Activated CD8-positive, alpha-beta memory T cell treated with anti-CD3 and anti-CD28 coated beads for 1 hour (primary cell): ENCODE results near the gene ATP6V1D.
"Not testable (repeated sequence)": the region's sequence is repeated elsewhere in the genome, so short reads cannot be mapped to it uniquely, and the experiment has no call there.

Experiments
- DNase-seq, 2 donors: peaks; one replicate each; pipeline ENCODE4 v3.0.0-alpha.2; 2020; ENCODE audit warnings: low read depth in 1 of 2; ENCODE audit errors: extremely low read depth in 1 of 2

The ATP6V1D gene

DNA sequence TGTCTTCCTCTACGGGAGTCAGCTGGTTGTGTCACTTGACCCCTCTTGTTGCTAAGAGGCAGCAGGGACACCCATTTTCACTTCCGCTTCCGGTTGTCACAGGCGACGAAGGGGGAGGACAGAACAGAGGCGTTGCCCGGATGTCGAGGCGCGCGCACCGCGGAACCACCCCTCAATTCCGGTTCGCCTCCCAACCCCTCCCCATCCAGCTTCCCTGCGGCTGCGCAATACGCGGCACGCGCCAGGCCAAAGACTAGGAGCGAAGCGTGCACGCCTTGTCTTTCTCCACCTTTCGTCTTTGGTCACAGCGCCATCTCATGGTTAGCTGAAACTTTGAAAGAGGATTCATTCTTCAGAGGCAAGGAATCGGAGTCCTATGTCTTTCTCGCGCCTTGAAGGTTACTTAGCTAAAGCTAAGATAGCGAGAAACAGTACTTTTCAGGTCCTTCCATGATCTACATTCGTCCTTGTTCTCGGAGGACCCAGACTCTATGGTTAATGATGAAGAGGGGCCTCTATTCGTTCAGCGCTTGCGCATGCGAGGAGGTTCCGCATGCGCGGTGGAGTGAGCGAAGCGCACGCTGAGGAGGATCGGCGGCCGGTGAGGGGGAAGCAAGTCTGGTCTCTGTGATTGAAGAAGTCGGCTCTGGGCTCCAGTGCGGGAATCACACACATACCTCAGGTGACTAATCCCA is at the start of gene ATP6V1D, which contains the start of gene EIF2S1:
Gene ATP6V1D (minus strand): TSS at position 30 of the 695 bp plus-strand sequence. CDS start 106 bp downstream, outside the sequence.
Gene EIF2S1 (plus strand): TSS at position 554 of the 695 bp plus-strand sequence. CDS start 4,440 bp downstream, outside the sequence.
- DNase-seq = peak; percentile 97 to 99

DNA sequence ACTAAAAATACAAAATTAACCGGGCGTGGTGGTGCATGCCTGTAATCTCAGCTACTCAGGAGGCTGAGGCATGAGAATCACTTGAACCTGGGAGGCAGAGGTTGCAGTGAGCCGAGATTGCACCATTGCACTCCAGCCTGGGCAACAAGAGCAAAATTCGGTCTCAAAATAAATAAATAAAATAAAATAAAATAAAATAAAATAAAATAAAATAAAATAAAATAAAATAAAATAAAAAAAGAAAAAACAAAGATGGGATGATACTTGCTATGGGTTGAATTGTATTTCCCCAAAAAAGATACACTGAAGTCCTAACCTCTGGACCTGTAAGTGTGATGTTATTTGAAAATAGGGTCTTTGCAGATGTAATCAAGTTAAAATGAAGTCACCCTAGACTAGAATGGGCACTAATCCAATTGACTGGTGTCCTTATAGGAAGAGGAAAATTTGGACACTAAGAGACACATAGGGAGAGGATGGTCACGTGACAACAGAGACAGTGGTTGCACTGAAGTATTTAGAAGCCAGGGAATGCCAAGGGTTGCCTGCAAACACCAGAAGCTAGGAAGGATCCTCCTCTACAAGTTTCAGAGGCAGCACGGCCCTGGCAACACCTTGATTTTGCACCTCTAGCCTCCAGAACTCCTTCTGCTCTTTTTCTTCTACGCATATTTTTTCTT is 48.7 kb upstream of the ATP6V1D start:
- DNase-seq = not testable (repeated sequence)

DNA sequence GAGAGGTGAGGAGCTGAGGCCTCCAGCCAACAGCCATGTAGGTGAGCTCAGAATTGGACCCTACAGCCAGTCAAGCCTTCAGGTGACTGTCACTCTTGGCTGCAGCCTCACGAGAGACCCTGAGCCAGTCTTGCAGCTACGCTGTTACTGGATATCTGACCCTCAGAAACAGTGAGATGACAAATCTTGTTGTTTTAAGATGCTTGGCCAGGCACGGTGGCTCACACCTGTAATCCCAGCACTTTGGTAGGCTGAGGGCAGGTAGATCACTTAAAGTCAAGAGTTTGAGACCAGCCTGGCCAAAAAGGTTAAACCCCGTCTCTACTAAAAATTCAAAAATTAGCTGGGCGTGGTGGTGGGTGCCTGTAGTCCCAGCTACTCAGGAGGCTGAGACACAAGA is 46.2 kb upstream of the ATP6V1D start:
- DNase-seq = no peak

DNA sequence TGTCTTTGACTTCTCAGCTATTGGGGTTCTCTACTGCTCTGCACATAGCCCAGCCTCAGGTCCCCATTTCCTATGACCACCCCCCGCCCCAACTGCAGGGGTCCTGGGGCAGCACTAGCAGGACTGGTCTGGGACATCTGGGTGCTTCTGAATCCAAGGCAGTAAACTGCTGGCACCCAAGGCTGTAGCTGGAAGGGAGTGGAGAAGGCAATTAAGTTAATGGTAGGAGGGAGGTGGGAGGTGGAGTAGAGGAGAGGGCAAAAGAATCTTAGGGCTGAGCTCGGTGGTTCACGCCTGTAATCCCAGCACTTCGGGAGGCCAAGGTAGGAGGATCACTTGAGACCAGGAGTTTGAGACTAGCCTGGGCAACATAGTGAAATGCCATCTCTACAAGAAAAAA is 40.8 kb upstream of the ATP6V1D start:
- DNase-seq = no peak

DNA sequence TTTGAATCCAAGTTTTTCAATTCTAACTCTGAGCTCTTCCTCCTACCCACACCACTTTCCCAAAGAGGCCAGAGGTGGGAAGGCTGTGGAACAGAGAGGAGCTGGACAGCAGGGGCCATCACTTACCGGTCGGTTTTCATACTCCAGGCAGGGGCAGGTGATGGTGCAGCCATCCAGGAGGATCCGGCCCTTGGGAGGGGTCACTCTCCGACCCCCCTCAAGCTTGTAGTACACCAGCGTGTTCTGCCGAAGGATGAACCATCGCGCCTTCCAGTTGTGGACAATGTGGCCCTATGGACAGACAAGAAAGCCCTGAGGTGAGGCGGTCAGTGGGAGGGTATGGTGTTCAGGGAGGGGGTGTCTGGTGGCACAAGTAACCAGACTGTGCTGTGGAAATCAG is 37.9 kb upstream of the ATP6V1D start:
- no peak for DNase-seq

DNA sequence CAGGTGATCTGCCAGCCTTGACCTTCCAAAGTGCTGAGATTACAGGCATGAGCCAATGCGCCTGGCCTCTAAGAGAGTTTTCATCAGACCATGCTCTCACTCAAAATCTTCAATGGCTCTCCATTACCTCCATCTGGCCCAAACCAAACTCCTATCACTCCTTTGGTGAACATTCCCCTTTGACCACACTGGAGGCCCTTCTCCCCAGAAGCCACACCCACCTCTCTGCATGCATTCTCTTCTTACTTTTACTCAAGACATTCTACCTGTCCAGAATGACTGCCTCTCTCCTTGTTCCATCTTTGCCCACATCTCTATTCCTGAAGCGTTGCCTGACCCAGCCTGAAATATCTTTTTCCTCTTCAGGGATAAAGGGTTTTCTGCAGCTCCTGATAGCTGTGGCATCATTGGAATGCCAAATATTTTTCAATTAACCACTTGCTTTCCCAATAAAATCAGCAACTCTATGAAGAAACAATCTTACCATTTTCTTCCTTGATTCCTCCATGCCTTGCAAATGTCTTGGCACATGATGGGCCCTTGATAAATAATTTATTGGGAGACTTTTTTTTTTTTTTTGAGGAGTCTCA is 36.9 kb upstream of the ATP6V1D start:
- DNase-seq = no peak

DNA sequence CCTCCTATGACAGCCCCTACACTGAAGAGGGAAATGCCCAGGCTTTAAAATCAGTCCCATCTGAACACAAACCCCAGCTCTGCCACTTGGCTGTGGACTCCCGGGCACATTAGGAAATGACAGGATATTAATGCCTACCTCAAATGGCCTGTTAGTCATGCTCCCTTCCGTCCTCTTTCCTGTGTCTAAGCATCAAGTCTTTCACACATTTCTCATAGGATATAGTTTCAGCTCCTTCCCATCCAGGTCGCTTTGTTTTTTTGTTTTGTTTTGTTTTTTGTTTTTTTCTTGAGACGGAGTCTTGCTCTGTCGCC is 36.2 kb upstream of the ATP6V1D start:
- DNase-seq = no peak

DNA sequence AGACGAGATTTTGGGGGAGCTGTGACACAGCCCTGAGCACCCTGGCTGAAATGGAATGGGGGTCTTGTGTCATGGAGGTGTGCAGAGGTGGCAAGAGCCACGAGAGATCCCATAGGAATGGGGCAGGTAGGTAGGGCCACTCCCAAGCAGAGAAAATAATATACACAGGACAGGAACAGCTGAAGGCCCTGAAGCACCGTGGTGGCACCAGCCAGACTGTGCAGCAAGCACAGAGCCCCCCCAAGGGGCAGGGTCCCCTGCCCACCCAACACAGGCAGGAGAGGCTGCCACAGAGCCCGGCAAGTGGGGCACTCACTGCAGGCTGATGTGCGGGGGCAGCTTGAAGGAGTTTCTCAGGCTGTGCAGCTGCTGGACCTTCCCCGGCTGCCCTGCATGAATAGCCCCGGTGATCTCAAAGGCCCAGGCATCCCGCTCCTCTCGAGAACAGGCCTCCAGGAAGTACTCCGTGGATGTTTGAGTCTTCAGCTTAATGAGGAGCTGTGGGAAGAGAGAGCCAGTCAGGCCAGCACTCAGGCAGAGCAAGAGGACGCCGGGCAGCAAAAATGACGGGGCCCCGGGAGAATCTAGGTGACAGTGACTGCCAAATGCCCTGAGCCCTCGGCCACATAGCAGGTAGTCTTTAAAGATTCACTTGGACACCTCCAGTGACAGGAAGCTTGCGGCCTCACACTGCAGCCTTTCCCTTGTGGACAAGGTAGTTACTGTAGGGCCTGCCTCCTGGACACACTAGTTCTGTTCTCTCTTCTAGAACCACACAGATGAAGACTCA is 35.7 kb upstream of the ATP6V1D start:
- DNase-seq = no peak

DNA sequence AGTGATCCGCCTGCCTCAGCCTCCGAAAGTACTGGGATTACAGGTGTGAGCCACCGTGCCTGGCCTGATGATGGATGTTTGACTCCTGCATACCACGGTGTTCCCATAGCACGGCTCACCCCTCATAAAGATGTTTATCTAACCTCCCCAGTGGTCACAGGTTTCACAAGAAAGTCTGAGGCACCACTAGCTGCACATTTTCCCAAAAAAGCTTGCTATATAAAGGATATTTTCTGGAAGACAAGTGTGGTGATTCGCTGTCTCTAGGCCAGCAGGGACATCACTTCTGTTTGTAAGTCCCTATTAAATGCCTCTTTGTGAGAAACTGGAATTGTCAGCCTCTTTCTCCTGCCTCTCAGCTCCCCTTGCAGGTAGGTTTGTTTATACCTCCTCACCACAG is 34.1 kb upstream of the ATP6V1D start:
- DNase-seq = no peak

DNA sequence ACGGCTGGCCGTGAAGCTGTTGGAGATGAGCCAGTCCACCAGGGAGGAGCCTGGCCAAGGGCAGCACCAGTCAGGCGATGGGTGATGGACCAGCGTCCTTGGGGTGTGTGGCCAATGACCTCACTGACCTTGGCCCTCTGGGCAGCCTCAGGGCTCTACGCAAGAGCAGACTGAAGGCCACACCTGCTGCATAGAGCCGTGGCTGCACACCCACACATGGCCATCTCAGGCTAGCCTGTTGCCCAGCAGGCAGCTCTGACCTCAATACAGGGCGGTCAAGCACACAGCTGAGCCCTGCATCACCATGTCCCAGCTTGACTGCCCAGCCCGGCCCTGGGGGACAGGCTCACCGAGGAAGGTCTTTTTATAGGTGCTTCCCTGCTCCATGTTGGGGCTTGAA is 33.2 kb upstream of the ATP6V1D start:
- DNase-seq = no peak

DNA sequence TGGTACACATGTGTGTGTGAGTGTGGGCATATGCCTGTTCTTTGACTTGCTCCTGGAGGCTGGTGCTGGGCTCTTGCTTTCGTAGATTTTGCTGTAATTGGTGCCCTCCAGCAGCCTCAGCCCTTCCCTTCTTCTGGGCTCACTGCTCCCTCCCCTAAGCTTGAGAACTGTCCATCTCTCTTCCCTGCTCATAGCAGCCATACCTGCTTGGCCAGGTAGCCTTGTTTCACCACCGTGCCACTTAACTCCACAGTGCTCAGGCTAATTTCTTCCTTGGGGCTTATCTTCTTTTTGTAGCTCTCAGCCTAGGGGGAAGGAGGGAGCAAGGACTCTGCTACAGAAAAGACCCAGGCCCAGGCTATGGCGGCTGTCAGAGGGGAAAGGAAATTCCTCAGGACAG is 32.5 kb upstream of the ATP6V1D start:
- DNase-seq = no peak

DNA sequence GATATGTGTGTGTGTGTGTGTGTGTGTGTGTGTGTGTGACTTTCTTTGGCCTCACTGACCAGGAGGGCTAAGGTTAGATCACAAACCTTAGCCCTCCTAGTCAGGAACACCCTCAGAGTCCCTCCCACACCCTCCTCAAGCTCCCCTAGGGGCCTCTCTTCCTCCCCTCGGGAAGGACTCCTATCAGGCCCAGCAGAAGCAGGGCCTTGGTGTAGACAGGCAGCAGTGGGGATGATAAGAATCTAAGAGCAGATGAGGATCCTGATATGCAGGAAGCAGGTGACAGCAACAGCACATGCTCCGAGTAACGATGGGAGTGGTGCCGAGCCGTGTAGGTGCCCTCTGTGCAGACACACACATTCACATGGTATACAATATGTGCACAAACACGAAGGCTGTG is 31.7 kb upstream of the ATP6V1D start:
- no peak for DNase-seq

DNA sequence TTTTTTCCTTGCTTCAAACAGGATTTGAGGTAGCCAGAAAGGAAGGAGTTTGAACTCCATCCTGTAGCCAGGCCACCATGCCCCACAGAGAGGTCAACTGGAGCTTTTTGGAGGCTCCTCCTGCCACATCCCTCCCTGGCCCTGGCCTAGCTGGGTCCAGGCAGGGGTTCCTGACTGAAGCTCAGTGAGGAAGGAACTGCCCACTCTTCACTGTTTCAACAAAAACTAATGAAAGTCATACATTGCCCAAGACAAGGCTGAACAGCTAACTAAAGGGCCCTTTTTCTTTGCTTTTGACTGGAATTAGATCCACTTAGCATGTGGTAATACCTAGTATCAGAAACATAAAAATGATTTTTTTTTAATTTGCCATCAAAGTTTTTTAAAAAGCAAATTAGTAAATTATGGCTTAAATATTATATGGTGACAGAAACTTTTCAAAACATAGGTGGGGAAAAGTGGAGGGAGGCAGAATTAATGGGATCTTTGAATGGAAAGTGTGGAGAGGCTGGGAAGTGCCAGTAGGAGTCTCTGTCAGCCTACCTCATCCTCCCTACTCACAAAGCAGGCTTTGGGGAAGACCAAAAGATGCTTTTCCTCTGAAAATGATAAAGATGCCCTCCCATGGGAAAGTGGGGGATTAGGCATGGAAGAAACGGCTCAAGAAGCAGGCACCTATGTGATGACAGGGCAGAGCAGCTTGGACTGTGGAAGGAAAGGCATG is 30.4 kb upstream of the ATP6V1D start:
- no peak for DNase-seq

DNA sequence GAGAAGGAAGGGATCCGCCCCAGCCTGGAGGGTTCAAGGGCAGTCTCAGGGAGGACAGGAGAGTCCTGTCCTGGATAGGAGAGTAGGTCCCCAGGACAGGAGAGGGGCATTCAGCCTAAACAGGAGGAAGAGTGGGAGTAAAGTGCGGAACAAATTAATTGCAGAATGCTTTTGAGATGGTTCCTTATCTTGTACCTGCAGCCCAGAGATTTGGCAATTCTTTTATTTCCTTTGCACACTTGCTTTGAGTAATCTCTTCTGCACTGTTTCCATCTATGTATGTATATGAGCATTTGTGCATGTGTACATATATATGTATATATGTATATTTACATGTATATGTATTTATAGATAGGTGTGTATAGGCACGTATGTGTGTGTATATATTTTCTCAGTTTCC is 29.7 kb upstream of the ATP6V1D start:
- DNase-seq = no peak

DNA sequence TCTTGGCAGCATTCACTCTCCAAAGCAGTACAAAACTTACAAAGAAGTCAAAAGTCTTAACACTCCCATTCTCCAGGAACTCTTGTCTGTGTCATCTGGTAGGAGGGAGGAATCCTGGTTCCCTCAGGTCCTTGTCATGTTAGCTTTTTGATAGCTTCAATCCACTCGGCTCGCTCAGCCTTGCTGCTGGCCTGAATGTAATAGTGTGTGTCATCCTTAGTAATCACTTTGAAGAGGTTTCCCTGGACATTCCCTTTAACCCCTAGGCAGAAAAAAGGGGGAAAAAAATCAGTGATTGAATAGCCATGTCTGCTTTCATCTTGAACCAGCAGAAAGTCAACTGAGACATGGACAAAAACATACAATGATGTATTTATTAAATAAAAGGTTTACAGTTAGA is 27.6 kb upstream of the ATP6V1D start:
- no peak for DNase-seq

DNA sequence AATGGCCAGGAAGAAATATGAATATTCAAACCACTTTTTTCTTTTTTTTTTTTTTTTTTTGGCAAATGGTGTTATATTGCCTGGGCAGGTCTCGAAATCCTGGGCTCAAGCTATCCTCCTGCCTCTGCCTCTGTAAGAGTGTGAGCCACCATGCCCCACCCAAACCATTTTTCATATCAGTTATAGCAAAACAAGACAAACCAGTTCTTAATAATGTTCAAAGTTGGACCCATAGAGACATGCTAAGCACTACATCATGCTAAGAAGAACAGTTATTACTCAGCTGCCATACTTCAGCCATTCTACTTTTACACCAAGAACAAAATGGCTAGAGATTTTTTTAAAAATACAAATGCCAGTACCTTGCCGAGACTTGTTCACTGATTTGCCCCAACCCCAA is 26.0 kb upstream of the ATP6V1D start:
- DNase-seq = no peak

DNA sequence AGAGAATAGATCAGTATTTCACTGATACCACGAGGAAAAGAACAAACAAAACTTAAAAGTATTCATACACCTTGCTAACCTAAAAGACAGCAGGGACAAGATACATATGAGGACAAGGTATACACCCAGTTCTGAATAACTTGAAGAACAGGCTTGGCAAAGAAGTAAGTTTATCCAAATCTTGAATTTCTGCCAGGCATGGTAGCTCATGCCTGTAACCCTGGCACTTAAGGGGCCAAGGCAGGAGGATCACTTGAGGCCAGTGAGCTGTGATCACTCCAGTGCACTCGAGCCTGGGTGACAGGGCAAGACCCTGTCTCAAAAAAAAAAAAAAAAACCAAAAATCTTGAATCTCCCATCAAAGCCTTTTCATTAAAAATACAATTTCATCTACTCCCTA is 25.5 kb upstream of the ATP6V1D start:
- DNase-seq = no peak

DNA sequence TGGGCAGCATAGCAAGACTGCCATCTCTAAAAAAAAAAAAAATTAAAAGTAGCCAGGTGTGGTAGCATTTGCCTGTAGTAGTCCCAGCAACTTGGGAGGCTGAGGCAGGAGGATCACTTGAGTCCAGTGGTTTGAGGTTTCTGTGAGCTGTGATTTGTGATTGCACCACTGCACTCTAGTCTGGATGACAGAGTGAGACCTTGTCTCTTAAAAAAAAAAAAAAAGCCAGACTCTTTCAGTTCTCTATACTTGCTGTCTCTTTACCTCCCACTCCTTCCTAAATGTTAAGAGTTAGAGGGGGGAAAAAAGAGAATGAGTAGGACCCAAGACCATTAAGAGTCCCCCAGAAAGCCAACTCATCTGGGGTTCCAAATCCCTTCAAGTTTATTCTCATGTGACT is 18.3 kb upstream of the ATP6V1D start:
- no peak for DNase-seq

DNA sequence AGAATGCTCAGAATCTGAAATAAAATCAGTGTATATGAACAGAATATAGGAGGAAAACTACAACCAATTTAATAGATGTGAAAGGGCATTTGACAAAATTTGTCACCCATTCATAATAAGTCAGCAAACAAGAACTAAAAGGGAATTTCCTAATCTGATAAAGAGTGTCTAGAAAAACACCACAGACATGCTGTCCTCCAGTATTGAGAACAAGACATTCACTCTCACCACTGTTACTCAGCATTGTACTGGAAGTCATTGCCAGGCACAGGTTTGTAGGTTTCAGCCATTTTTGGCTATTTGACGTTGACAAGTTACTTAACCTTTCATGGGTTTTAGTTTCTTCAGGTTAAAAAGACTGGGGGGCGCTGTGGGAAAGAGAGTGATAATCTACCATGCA is 13.7 kb upstream of the ATP6V1D start:
- DNase-seq = no peak

DNA sequence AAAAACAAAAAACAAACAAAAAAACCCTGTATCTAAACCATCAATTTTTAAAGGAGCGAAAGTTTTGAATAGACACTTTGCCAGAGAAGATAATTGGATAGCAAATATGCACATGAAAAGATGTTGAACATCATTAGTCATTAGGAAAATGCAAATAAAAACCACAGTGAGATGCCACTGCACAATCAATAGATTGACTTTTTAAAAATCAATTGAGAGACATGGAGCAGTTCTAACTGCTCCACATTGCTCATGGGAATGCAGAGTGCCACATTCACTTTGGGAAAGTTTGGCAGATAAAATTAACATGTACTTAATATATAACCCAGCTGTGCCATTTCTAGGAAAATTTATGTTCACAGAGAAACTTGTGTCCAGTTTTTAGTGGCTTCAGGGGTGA is 13.2 kb upstream of the ATP6V1D start:
- DNase-seq = no peak
